Mucosa of descending colon (tissue), 3 donors: ENCODE data around the gene BORCS5. TPM values are rescaled to one million over a fixed set of nuclear protein-coding genes. Genes with fewer than 3 reads are reported as not detected.

Source experiments
- ATAC-seq: fragments of 200-7000 bp; cut with Tn5 transposase; one replicate; pipeline ENCODE4 v1.9.1; 2020; ENCODE audit warnings: mild to moderate bottlenecking, moderate library complexity
- DNase-seq, 3 donors: peaks; one replicate each; pipeline ENCODE4 v3.0.0-alpha.2; 2020
- H3K36me3 ChIP-seq: fragments of 200-600 bp; one replicate; pipeline ENCODE4 v1.8.0; 2021; ENCODE audit warnings: low read depth, mild to moderate bottlenecking
- H3K4me1 ChIP-seq: fragments of 200-600 bp; one replicate; pipeline ENCODE4 v1.8.0; 2021; ENCODE audit warnings: low read depth, mild to moderate bottlenecking
- H3K4me3 ChIP-seq: fragments of 200-600 bp; one replicate; pipeline ENCODE4 v1.8.0; 2021; ENCODE audit warnings: mild to moderate bottlenecking
- H3K9me3 ChIP-seq: fragments of 200-600 bp; one replicate; pipeline ENCODE4 v1.8.0; 2021; ENCODE audit warnings: mild to moderate bottlenecking
- CTCF ChIP-seq: fragments of 200-600 bp; IDR thresholded peaks from one replicate; pipeline ENCODE4 v1.8.0; 2022; ENCODE audit warnings: antibody characterized with exemption, mild to moderate bottlenecking
- intact Hi-C, 2 donors: fragments of 100-400 bp; cut with DNase I in 1 of 2; cut with micrococcal nuclease in 1 of 2; formaldehyde crosslinking; loops; one replicate each; pipeline versions ENCODE4 v1.11.0 to v1.11.1; 2022; cut with DNase I, micrococcal nuclease
- total RNA-seq, 3 donors: library from RNA; stranded (reverse); fragmentation: NEBNext Ultra II Directional in 2 of 3; extraction: Animal tissue kit (Norgen Biotek cat#: 25700) in 2 of 3; gene quantifications; one replicate each; pipeline versions ENCODE4 v1.2.1 to v1.2.4, GENCODE V29; 2021 to 2023
- donor health status: DM: no; HTN: no; CAD: no; lungs with moderate emphysema.
- donor health status: DM: no; HTN: no; CAD: no.
- donor health status: DM: no; HTN: yes; CAD: no.

Gene BORCS5
- total RNA-seq, 3 donors from 2014 or later: 12.1 to 18.1 (median 15.0) TPM

GRCh38 chr12:12356467-12356895 is 397 bp upstream of the BORCS5 start:
- ATAC-seq: no peak
- no peak for TF ChIP-seq CTCF
- H3K4me3 ChIP-seq: peak overlapping the region; percentile 50
- no peaks in the 10 kb centered on the region for H3K9me3 ChIP-seq
- H3K36me3 ChIP-seq: no peaks in the 10 kb centered on the region
- peaks cover 7% of the 10 kb centered on the region for H3K4me1 ChIP-seq
- intact Hi-C loops: no loop called here
- DNase-seq: no peak

- TF ChIP-seq CTCF: no peak
- DNase-seq: no peak
- peaks cover 7% of the 10 kb centered on the region for H3K4me1 ChIP-seq
- H3K9me3 ChIP-seq: no peaks in the 10 kb centered on the region
- no peaks in the 10 kb centered on the region for H3K36me3 ChIP-seq
- H3K4me3 ChIP-seq: peak overlapping the region; percentile 50
- intact Hi-C loops: no loop called here
- ATAC-seq: no peak
Measured at GRCh38 chr12:12357719-12358461, 1.0 kb downstream of the BORCS5 start.

GRCh38 chr12:12358528-12358927 is 1.6 kb downstream of the BORCS5 start:
- intact Hi-C loops: no loop called here
- ATAC-seq: no peak
- Histone ChIP-seq H3K36me3 (no peaks in the 10 kb centered on the region), H3K4me1 (peaks cover 7% of the 10 kb centered on the region), H3K4me3 (no peak overlapping the region), H3K9me3 (no peaks in the 10 kb centered on the region)
- no peak for TF ChIP-seq CTCF
- DNase-seq: no peak

GRCh38 chr12:12364787-12365445 is 8.0 kb downstream of the BORCS5 start:
- intact Hi-C loops: no loop called here
- DNase-seq (no peak), ATAC-seq (no peak)
- no peaks in the 10 kb centered on the region for H3K36me3 ChIP-seq
- H3K4me1 ChIP-seq: peaks cover 4% of the 10 kb centered on the region
- H3K9me3 ChIP-seq: no peaks in the 10 kb centered on the region
- H3K4me3 ChIP-seq: no peak overlapping the region
- no peak for TF ChIP-seq CTCF

GRCh38 chr12:12365446-12365802 is 8.5 kb downstream of the BORCS5 start:
- intact Hi-C loops: no loop called here
- Histone ChIP-seq H3K4me1 (peaks cover 4% of the 10 kb centered on the region), H3K9me3 (no peaks in the 10 kb centered on the region), H3K36me3 (no peaks in the 10 kb centered on the region), H3K4me3 (no peak overlapping the region)
- no peak for ATAC-seq
- no peak for TF ChIP-seq CTCF
- DNase-seq: no peak
